Measurements from ENCODE around the gene TBC1D8.

DNA sequence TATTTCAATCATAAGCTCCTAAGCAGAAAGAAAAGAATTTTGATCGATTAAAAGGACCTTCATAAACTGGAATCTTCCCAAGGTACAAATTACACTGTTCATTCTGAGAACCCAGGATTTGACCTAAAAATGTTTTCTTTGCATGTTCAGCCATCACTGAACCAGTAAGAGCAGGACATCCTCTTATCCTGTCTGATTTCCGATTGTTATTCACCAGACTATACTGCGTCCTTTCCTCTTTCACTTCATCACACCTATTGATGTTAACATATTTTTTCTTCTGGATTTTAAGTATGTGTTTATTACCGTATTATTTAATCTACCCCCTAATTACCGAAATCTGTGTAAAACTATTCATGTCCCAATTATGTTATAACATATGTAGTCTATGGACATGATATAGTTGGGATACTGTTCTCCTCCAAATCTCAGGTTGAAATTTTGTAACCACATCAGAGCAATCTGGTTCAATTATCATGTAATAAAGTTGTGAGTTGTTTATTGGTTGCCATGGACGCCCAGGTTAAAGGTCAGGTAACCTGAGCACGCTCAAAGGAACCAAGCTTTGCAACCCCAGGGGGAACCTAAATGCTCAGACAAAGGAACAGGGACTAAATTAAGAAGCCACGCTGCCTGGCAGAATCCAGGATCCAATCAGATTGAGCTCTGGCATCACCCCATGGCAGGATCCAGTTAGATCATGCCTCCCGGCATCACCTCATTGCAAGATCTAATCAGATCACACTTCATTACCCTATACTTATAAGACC lies 11.6 kb upstream of the TBC1D8 start:
- TF ChIP-seq CTCF (IDR thresholded peaks at IDR 0.05) = no peak
- TF ChIP-seq POLR2A (IDR thresholded peaks at IDR 0.05) = no peak
